Activated naive CD4-positive, alpha-beta T cell treated with anti-CD3 and anti-CD28 coated beads, Interleukin-2, amount 50 U/mL, for 16 hours (primary cell): Measurements from ENCODE around the gene TIPRL.
"Not testable (repeated sequence)": the region's sequence is repeated elsewhere in the genome, so short reads cannot be mapped to it uniquely, and the experiment has no call there.

Source experiments
- DNase-seq: peaks from one replicate; pipeline ENCODE4 v3.0.0-alpha.2; 2020

Gene TIPRL

GRCh38 chr1:168159979-168160378 is 18.8 kb upstream of the TIPRL start:
- no peak for DNase-seq

DNA sequence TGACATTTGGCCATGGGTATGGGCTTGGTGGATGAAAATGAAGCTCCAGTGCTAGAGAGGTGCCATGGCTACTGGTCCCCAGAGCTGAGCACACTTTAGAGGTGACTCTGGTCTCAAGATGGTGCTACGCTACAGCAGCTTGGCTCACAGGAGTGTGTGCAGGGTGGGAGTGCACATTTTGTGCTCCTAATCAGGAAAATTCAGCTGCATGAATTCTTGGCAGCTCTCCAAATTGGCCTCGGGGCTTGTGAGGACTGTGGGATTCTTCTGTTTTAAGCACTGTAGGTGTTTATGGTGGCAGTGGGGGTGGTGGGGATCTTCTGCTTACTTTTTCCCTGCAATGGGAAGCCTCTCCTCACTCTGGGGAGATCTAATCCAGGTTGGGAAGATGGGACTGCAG is 17.3 kb upstream of the TIPRL start:
- DNase-seq, result no peak

DNA sequence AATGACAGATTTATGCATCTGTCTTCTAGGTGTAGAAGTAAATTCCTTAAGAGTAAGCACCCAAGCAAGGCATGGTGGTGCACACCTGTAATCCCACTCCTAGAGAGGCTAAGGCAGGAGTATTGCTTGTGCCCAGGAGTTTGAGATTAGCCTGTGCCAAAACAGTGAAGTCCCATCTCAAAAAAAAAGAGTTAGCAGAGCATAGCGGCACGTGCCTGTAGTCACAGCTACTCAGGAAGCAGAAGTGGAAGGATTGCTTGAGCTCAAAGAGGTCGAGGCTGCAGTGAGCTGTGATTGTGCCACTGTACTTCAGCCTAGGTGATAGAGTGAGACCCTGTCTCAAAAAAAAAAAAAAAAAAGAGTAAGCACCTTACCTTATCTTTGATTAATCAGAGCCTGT is 15.1 kb upstream of the TIPRL start:
- no peak for DNase-seq

- DNase-seq, result no peak
Measured at GRCh38 chr1:168164771-168165170, 14.0 kb upstream of the TIPRL start.

DNA sequence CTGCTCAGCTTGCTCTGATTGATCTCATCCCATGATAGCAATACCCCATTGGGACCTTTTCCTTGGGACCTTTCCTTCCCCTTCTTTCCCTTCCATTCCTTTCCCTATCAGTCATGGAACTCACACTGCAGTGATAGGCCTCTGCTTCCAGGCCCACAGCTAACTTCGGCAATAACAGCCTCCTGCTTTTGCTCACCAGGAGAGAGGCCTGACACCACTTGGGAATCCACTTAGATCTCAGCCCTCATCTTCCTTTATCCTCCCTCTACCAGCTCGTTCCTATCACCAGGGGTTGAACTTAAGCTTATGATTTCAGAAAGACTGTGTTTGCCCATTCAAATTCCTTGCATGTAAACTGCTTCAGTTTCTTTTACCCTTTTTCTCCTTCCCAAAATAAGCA is 11.0 kb upstream of the TIPRL start:
- DNase-seq, result no peak

- no peak for DNase-seq
Measured at GRCh38 chr1:168170564-168171508, 7.9 kb upstream of the TIPRL start.

DNA sequence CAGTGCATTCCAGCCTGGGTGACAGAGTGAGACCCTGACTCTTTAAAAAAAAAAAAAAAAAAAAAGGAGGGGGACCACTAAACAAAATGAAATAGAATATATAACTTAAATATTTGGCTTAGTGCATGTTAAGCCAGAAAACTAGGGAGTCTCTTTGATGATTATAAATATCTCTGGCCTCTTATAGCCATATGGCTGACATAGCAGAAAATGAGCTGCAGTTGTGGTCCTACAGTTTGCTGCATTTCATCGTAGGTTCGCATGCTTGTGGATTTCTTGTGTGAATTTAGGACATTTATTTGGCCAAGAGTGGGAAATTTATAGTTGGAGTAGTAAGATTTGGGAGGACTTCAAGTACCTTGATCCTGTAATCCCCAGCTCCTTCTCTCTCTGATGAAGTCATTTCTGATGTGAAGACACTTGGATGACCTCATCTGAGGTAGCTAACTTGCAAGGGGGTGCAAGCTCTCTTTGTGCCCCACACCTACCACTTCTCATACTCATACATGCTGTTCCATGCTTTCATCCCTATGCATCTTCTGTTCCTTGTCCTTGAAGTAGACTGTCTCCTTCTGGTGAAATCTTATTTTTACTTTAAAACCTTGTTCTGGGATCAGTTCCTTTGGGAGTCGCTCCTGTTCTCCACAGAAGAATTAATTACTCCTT is 6.4 kb upstream of the TIPRL start:
- DNase-seq, result no peak

DNA sequence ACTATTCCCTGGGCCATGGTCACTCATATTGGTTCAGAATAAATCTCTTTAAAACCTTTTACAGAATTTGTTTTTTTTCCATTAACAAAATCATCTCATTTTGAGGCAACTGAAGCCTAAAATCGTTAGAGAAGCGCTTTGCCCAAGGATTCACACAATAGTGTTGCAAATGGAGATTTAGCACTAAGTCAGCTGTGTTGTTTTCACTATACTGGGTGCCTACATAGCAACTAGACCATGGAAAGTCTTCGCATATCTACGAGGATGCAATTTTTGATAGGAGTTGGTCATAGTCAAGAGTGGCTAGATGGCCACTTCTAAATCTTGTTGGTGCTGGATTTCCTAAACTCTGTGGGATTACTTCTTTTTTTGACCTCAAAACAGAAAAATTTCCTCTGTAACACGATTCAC is 530 bp upstream of the TIPRL start:
- no peak for DNase-seq

GRCh38 chr1:168179438-168180147 is 831 bp downstream of the TIPRL start:
- DNase-seq, result peak; percentile 13

- no peak for DNase-seq
Measured at GRCh38 chr1:168180148-168180524, 1.4 kb downstream of the TIPRL start.

- not testable (repeated sequence) for DNase-seq
Measured at GRCh38 chr1:168181063-168181720, 2.4 kb downstream of the TIPRL start.

- DNase-seq, result no peak
Measured at GRCh38 chr1:168187177-168187576, 8.4 kb downstream of the TIPRL start.

DNA sequence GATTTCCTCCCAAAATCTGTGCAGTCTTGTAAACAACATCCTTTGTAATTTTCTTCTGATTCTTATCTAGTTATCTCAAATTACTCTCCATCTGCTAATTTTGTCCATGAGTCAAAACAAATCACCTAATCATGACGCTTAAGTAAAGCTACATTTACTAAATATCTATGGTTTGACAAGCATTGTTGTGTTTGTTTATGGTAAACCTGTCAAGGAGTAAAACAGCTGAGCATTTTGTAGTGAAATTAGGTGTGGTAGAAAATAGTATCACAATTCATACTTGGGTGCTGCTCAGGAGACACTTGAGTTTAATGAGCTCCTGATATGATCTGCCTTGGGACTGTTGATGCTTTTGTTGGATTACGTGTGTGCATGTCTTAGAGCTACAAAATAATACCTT is 11.6 kb downstream of the TIPRL start:
- no peak for DNase-seq

- no peak for DNase-seq
Measured at GRCh38 chr1:168195199-168196135, 16.7 kb downstream of the TIPRL start.

GRCh38 chr1:168199056-168199455 is 20.3 kb downstream of the TIPRL start:
- DNase-seq, result no peak

GRCh38 chr1:168202941-168203654 is 24.3 kb downstream of the TIPRL start:
- no peak for DNase-seq

DNA sequence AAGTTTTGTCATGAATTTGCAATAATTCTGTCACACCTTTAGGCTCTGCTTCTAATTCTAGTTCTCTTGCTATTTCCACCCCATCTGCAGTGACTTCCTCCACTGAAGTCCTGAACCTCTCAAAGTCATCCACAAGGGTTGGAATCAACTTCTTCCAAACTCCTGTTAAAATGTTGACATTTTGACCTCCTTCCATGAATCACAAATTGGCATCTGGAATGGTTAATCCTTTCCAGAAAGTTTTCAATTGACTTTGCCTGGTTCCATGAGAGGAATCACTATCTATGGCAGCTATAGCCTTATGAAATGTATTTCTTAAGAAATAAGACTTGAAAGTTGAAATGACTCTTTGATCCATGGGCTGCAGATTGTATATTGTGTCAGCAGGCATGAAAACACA is 27.3 kb downstream of the TIPRL start:
- DNase-seq, result no peak

DNA sequence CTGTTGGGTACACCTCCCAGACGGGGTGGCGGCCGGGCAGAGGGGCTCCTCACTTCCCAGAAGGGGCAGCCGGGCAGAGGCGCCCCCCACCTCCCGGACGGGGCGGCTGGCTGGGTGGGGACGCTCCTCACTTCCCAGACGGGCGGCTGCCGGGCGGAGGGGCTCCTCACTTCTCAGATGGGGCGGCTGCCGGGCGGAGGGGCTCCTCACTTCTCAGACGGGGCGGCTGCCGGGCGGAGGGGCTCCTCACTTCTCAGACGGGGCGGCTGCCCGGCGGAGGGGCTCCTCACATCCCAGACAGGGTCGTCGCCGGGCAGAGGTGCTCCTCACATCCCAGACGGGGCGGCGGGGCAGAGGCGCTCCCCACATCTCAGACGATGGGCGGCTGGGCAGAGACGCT is 28.9 kb downstream of the TIPRL start:
- DNase-seq, result not testable (repeated sequence)

DNA sequence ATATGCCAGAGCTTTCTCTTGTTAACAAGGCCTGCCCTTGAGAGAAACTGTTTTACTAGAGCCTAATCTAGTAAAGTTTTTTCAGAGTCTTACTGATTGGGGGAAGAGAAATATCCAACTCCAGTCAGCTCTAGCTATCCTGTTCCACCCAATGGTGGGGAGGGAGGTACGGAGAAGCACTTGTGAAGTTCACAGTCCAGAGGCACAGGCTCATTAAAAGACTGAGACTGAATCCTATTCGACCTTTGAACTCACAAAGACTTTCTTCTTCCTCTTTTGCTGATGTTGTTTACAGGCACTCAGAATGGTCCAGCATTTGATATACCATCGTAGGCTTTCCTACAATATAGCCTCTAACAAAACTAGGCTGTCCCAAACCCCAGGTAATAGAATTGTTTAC is 31.6 kb downstream of the TIPRL start:
- DNase-seq, result no peak

- DNase-seq, result no peak
Measured at GRCh38 chr1:168213349-168213748, 34.6 kb downstream of the TIPRL start.

- no peak for DNase-seq
Measured at GRCh38 chr1:168216171-168216570, 37.4 kb downstream of the TIPRL start.
